GM19324 (cell line): ENCODE measurements around the gene DNAH17.

Experiments used
- ATAC-seq: cut with Tn5 transposase; IDR thresholded peaks from one replicate; pipeline ENCODE4 v1.9.1; 2021; ENCODE audit warnings: mild to moderate bottlenecking, moderate library complexity; ENCODE audit not compliant: unreplicated experiment, low FRiP score

Gene DNAH17

DNA sequence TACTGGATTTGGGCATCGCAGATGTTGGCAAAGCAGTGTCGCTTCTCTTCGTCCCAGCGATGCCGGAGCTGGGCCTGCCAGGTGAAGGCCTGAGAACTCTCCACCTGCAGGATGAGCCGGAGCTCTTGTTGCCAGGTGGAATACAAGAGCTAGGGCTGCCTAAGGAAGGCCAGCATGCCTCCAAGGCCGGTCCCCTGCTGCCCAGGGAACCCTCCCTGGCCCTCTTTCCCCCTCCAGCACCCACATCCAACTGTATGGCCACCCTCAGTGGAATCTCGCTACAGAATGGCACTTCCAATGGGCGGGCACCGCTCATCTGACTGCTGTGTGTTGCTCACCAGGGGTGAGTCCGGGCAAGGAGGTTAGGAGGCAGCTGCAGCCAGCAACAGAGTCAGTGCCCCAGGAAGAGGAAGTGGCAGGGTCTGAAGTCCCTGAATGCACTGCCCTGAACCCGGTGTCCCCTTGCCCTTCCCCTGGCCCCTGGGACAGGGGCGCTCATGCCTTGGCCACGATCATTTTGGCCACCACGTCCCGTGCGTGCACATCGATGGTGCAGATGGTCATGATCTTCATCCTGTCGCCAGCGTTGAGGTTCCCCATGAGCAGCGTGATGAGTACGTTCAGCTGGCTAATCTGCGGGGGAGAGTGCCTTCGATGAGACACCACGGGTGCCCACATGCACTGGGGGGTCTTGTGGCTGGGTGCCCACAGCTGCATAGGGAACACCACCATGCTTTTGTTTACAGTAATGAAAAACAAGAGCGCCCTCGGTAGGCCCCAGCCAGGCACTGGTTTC lies 75.8 kb downstream of the DNAH17 start:
- no peak for ATAC-seq

DNA sequence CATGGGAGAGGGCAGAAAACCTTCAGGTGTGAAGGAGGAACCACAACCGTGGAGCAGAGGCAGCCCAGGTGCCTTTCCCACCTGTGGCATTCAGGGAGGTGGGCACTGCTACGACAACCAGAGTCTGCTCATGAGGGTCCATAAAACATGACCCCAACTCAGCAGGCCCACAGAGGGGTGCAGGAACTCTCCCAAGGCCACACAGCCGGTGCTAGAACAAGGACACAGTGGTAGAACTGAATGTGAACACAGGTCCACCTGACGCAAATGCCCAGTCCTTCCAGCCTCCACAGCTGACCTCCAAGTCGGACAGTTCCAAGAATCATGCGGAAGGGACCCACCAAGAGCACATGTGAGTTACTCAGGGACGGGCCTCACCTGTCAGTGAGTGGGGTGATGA lies 76.4 kb downstream of the DNAH17 start:
- ATAC-seq = no peak

DNA sequence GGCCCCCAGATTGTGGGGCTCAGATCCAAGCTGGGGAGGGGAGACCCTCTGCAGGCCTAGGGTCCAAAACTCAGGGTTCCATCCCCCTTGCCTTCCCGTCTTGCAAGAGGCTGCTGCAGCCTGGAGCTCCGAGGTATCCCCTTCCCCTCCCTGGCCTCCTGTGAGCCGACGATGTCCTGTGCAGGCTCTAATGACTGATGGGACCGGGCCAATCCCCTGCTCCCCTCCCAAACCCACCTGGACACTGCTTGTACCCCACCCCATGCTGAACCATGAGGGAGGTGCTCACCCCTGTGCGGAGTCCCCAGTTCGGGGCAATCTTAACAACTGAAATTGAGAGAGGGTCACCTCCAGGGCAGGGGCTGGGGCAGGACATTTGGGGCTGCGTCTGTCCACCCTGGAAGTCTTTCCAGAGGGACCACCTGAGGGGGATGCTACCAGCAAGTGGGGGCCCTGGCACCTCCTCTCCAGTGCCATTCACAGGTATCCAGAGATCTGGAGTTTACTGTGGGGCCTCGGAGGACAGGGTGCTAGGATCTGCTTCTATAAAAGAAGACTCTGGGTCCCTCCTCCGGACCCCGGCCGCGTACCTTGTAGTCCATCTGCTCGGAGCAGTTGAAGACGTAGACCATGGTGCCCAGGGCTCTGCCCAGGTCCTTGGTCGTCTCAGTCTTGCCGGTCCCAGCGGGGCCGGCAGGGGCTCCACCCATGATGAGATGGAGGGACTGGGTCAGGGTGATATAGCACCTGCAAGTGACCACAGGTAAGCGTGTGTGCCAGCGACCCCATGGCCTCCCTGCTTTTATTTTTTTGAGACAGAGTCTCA lies 77.3 kb downstream of the DNAH17 start:
- ATAC-seq = no peak

DNA sequence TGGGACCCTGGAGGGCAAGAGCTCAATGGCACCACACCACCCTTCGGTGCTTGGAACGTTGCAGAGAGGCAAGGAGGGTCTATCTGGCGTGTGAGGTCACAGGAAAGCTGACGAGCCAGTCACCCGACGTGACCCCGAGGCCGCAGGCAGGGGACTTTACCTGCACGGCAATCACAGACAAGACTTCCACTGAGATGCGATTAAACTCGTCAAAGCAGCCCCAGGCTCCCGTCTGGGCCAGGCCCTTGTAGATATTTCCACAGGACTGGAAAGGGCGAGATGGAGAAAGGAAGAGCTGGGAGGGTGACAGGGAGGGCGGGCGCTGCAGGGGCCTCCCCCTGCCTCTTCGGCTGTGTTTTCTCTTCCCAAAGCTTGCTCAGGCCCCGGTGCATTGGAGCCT lies 78.3 kb downstream of the DNAH17 start:
- no peak for ATAC-seq

DNA sequence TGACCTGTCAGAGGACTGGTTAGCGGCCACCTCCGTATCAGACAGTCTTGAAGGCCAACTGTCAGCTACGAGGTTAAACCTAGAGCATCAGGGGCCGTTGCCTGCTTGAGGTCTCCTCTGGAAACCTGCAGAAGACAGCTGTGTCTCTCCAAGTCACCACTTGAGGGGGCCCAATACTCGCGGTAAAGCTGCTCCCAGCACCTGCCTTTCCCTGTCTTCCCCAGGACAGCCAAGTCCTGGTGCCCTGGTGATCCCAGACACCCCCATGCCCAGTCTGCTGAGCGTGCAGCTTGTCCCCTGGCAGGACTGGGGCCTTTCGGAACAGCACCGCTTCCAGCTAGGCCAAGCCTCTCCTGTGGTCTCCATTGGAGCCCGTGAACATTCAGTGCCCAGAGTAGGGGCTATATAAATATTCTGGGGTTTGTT lies 80.1 kb downstream of the DNAH17 start:
- no peak for ATAC-seq

DNA sequence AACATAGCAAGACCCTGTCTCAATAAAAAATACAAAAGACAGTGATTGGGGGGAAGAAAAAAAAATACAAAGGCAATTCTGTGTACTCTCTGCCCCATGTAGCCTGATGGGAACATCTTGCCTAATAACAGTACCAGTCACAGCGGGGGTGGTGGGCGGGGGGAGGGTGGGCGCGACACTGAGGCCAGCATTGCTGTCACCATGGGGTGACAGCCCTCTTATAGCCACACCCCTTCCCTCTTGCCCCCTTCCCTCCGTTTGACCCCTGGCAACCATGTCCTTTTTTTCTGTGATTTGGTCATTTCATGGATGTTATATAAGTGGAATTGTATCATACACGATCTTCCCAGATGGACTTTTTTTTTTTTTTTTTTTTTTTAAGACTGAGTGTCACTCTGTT lies 80.9 kb downstream of the DNAH17 start:
- ATAC-seq = no peak

DNA sequence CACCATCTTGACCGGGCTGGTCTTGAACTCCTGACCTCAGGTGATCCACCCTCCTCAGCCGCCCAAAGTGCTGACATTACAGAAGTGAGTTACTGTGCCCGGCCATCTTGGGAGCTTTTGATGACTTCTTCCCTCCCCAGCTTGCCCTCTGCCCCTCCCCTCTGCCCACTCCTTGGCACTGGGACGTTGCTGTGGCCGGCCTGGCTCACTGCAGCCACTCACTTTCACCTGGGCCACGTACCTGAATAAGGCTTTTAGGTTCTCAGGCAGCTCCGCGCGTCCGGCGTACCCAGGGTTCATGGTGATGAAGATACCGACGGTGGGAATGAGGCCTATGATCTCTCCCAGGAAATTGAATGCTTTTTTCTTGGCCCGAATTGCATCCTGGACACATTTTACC lies 81.6 kb downstream of the DNAH17 start:
- no peak for ATAC-seq

DNA sequence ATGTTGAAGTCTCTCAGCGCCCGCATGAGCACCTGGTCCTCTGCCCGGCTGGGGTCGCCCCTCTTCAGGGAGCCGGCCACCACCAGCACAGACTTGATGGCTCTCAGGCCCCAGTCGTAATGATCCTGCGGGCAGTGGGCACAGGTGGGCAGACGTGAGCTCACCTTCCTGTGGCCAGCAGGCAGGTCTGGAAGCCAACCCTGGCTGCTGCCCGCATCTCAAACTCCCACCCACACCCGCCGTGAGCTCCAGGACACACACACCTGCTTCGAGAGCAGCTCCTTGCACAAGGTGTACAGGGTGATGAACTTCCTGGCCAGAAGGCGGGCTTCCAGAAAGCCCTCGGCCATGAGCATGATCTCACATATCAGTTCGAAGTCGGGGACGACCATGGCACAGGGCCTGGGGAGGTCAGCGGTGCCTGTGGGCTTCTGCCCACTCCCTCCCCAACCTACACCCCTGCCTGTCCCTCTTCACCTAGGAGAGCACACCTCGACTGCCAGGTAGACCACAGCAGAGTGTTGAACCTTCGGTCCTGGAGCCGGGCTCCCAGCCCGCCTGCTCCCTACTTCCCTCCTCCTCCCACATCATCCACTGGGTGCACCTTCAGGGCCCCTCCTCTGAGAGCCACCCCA lies 82.4 kb downstream of the DNAH17 start:
- no peak for ATAC-seq

DNA sequence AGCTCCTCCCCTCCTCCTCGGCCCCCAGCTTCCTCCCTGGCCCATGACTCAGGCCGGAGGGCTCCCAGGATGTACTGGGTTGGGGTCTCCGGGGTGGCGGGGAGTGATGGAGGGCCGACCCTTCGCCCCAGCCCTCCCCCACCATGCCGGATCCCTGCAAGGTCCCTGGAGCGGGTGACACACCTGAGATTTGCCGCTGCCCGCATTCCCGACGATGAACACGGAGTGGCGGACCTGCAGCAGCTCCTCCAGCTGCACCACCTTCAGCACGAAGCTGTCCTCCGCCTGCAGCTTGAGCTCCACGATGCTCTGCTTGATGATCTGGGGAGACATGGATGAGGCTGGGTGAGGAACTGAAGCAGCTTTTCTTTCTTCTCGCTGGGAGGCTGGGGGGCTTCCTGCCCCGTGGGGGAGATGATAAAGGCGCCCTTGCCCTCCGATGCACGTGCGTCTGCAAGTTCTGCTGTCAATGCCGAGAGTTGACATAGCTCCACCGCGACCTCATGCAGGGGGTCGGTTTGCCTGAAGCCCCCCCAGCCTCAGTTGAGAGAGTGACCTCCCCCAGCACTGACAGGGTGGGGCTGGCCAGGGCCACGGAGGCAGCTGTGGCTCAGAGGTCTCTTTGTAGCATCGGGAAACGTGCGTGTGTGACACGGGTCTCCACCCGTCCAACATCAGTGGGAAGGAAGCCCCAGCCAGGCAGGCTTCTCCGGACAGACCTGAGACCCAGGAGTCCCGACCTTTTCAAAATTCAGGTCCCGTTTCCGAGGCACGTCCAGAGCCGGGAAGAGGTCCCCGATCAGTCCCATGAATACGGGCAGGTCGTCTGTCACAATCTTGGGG lies 83.1 kb downstream of the DNAH17 start:
- no peak for ATAC-seq

DNA sequence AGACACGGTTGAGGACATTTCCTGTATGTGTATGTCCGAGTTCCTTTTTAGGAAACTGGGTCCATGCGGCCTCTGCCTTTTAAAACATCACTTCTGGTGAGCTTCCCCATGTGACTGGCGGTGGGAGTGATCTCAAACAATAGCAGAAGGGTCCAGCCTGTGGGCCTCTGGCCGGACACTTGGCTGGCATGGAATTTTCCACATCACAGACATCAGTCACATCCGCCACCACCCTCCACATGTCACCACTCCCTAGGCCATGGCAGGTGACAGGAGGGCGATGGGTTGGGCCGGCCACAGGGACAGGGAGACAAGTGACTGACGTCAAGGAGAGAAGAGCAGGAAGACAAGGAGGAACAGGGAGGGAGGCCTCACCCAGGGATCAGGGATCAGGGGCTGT lies 83.7 kb downstream of the DNAH17 start:
- ATAC-seq = no peak

DNA sequence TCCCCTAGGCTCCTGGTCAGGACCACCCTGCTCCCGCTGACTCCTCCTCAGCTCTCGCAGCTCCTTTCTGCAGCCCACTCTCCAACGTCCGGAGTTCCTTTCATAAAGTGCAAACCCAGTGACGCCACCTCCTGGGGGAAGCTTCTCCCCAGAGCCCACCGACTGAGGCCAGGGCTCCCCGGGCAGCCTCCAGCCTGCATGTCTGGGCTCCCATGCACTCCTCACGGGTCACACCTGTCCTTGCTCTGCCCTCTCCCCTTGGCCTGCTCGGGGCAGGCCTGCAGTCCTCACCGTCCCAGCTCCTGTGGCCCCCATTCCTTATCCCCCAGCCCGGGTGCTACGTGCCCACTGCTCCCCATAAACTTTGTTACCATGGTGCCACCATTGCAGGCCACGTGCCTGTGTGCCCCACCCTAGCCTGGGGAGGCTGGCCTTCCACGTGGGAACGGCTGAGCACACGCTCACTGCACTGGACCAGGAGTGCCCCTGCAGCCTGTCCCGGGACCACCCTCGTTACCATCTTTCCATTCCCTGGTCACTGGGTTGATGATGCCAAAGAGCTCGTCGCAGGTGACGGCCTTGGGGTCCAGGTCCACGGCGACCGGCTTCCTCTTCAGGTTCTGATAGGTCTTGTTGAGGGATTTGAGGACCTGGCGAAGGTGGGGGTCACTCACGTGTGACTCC lies 84.9 kb downstream of the DNAH17 start:
- ATAC-seq = no peak

DNA sequence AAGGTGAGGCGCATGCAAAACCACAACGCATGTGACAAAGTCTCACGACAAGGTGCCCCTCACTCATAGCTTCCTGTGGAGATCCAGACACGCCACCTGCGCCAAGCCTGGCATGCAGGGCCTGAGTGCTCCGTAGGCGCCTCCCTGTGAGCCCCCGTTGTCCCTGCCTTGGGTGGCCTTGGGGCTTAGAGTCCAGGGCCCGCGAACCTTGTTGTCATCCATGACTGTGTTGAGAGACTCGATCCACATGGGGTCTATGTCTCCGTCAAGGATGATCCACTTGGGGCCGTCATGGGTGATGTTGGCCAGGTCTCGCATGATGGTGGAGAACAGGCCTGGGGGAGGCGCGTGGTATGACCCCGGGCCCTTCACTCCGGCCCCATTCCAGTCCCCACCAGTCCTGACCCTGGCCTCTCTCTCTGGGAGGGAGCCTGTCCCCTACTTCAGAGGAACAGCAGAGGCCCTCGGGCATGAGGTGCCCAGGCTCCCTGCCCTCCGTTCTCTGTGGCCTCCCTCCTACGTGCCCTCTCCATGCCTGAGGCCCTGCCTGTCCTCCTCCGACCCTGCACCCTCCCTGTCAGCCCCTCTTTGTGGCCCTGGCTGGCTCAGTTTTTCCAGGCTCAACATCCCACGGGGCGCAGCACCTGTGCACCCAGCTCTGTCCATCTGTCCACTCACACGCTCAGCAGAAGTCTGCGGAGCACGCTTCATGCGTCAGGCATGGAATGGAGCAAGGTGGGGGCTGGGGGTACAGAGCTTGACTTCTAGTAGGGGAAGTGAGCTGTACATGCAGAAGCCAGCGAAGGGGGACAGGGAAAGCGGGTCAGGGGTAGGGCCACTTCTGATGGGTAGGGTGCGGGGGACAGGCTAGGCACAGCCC lies 85.7 kb downstream of the DNAH17 start:
- no peak for ATAC-seq

DNA sequence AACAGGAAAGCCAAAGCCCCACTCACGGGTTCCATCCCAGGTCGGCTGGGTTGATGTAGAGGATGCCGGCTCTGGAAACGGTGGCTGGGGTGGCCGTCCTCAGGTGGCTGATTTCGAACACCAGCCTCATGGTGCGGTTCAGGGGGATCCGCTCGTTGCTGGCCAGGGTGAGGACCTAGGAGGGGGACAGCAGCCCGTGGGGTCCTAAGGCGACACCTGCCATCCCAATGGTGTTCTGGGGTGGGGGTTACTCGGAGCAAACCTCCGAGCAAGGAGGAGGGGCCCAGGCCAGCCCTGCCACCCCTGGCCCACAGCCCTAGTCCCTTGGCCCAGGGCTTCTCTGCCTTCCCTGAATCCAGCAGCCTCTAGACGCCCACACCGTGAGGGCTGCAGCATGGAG lies 86.5 kb downstream of the DNAH17 start:
- ATAC-seq = no peak

DNA sequence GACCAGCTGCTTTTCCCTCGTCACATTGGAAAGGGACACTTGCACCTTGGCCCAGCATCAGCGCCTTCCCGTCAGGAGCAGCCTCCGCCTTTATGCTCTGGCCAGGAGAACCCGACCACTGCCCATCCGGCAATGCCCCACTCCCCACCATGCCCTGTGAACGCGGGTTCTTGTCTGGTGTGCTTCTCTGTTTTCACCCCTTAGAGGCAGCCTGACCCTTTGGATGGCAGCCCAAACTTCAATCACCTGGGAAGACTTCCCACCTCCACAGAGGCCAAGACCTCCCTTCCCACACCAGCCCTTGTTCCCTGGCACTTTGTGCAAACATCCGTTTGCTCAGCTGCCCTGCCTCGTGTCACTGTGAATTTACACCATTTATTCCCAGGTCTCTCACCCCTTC lies 87.0 kb downstream of the DNAH17 start:
- no peak for ATAC-seq

DNA sequence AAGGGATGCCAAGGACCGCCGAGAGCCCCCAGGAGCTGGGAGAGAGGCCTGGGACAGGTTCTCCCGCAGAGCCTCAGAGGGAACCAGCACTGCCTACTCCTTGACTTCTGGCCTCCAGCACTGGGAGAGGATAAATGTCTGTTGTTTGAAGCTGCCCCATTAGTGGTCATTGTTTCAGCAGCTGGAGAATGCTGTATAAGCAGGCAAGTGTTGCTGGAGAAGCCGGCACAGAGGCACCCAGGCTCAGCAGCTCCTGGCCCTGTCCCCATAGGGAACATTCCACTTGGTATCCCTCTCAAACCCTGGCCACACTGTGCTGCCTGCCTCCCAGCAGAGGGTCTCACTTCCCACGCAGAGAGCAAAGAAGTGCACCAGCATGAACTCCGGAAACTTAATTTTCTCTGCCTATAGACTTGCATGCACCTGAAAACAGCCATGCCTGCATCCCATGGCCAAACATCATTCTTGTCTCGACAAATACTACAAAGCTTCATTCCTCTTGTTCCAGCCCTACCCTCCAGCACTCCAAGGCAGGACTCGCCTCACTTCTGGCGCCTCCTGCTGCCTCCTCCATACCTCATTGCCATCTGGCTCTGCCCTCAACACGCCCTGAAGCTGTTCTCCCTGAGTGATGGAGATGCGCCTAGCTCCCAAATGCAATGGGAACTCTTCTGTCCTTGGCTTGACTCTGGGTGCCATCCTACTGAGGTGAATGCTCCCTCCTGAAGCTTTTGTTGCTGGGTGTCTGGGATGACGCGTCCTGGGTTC lies 88.1 kb downstream of the DNAH17 start:
- ATAC-seq = no peak

DNA sequence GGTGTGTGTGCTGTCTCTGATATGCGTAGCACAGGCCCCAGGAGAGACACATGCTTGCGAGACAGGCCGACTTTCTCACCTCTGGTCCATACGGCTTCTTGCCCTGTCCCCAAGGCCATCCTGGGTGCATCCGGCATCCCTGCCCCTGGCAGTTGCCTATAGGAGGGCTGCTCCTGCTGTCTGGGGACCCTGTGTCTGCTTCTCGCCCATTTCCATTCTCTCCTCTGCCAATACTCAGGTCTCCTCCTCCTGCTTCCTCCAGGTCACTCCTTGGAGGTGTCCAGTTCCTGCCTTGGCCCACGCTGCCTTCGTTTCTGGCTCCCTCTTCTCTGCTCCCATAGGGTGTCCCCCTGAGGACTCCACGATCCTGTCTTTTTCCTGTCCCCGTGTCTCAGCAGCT lies 89.0 kb downstream of the DNAH17 start:
- no peak for ATAC-seq

DNA sequence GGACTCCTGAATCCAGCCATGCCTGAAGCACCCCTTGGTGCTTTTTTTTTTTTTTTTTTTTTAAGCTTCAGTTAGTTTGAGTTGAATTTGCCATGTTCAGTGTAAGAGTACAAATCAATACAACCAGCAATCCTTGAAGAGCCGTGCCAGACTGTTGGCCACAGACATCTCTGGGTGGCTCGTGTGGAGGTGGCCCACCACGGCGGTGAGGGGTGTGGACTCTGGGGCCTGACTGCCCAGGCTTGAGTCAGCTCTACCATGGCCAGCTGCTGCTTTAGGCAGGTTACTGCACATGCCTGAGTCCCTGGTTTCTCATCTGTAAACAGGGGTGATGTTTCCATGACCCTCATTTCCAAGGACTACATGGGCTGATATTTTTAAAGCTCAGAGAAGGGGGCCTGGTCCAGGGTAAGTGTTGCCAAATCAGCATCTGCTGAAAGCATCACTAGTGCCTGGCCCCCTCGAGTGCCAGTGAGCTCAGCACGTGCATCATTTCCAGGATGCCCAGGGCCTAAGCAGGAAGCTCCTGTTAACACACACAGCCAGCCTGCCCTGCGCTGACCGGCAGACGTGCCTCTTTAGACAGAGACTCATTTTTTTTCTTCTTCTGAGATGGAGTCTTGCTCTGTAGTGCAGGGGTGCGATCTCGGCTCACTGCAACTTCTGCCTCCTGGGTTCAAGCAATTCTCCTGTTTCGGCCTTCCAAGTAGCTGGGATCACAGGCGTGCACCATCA lies 90.1 kb downstream of the DNAH17 start:
- no peak for ATAC-seq
